NCI-H2171 treated with DMSO at 0.1 percent for 48 hours (cell line): Measurements from ENCODE around the gene RADX.

Experiments used
- DNase-seq: peaks from one replicate; lab custom pipeline; 2025; lab: John Stamatoyannopoulos, UW

Gene RADX

DNA sequence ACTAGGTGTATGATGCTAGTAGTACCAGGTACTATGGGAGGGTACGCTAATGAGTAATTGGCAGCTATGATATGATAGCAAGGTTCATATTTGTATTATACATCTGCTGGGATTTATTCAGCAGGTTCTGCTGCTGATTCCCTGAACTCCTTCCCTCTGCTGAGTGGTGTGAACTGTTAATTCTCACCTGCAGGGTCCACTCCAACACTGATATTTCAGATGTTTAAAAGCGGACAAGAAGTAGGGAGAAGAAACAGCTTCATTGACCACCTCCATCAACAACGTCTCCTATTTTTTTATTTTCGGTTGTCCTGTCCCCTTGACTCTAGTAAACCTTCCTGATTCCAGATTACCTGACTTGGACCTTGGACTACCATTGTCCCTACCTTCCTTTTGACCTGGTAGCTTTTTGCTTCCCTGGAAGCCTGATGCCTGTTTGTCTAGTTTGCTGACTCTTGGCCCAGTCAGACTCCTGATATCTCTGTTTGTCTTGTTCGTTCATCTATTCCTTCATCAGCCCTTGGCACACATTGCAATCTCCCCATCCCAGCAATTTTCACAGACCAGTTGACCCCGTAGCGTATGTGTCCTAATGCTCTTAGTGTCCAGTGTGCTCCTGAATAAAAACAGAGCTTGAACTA lies 80.8 kb downstream of the RADX start:
- no peak for DNase-seq

DNA sequence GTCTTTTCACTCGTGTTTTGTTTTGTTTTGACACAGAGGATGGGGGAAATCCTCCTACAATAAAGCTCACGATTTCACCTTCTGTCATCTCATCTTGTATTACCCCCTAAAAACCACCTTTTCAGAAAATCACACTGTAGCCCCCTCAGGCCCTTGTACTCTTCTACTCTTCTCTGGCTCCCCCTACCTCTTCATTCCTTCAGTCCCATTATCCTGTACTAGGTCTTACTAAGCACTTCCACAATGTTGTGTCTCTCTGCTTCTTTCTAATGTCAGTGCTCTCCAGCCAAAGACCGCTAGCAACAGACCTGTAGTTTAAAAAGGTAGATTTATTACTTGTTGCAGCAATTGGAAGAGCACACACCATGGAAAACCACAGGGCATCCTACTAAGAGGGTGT lies 84.7 kb downstream of the RADX start:
- no peak for DNase-seq

DNA sequence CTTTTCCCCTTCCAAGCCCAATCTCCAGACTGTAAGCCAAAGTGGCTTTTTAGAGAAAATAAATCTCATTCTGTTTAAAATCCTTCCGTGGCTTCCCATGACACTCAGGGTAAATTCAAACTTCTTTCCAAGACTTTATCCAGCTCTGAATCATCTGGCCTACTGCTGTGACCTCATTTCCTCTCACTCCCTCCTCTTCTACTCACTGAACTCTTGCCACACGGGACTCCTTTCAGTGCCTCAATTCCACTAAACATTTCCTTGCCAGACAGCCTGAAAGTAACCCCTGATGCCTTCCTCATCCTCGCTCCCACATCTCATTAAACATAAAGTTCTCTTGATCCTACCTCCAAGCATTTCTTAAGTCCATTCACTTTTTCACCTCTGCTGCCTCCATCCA lies 86.9 kb downstream of the RADX start:
- DNase-seq: no peak

DNA sequence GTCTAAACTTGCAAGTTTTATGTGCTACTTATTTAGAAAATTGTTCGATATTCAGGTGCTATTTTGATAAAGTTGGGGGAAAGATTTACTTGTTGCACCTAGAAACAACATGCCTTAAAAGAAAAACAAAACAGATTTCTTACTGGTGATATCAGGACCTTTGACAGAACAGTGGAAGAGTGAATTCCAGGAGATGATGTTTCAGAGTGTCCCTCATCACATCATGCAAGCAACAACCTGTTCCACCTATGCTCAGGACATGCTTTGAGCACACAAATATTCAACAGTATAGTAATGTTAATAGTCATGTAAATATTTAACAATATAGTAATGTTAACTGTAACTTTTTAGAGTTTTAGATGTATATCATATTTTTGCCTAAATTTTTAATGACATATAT lies 90.9 kb downstream of the RADX start:
- no peak for DNase-seq

DNA sequence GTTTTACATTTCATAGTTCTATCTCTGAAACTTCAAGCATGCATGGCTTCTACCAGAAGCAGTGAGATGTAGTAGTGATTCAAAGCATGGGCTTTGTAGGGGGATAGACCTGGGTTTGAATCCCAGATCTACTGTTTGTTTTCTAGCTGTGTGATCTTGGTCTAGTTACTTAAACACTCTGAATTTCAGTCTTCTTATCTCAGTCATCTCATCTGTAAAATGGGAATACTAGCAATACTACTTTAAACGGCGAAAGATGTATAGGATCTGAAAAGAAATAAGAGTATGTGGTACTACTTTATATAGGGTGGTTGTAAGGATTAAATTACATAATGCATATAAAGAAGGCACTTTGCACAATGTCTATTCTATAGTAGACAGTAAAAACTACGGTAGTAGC lies 94.7 kb downstream of the RADX start:
- DNase-seq: no peak

DNA sequence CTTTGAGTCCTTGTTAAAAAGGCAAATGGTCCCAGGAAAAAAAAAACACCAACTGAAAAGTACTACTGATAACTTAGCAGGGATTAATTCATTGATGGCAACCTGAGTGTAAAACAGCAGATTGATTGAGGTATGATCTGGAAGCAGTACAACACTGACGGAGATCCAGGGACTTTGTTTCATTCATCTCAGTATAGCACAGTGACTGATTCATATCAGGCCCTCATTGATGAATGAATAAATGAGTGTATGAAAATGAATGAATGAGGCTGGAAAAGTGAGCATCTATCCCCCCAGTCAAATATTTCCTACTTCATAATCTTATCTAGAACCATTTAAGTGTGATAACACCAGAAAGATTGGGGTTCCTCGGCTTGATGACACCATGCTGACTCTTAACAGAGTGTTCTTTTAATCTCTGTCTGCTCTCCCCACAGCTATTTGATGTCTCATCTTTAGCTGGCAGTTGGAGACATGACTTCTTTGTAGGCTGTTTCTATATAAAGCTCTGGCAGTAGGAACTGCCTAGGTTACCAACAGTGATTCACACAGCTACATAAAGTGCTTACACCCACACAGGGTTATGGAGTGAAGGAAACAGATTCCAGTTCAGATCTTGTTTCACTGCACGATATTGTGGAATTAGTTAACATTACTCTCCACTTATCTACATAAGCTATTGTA lies 96.1 kb downstream of the RADX start:
- no peak for DNase-seq

DNA sequence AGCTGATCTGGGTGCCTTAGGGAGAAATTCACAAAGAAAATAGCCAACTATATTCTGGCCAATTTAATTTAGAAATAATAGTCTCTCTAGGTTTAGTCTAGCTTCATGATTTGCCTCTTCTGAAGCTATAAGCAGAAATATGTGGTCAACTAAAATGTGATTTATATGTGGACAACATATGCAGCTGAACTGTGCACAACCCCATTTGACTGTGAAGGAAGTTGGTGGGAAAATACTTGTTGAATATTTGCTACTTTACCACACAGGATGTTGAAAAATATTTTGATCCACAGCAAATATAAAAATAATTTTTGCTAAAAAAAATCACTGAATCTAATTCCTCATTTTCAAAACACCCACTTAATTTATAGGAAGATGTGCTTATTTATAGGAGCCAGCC lies 99.0 kb downstream of the RADX start:
- DNase-seq: no peak

DNA sequence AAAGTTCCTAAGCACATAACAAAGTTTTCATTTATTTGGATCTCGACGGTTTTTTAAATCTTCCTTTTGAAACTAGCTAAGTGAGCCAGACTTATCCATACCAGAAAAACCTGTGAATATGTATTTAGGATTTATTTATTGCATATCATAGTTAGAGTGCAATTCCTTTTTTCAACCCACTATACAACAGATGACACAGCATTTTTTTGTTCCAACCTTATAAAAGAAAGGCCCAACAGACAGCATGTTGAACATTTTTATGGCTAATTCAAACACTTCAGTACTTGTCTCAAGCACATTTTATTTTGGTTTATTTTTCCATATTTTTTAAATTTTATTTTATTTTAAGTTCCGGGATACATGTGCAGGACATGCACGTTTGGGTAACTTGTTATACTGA lies 99.6 kb downstream of the RADX start:
- DNase-seq: no peak

DNA sequence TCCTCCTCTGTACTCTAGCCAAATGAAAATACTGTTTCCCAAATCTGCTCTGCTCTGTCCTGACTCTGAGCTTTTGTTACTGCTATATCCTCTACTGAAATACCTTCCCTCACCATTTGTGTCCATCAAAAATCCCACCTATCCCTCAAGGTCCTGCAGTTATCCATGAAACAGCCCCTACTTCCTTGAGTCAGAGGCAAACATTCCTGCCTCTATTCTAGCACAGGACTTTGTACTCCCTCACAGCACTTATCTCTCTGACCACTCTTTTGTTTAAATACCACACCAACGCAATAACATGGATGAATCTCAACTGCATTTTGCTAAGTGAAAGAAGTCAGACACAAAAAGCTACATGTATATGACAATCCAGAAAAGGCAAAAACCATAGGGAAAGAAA lies 104.2 kb downstream of the RADX start:
- DNase-seq: no peak

DNA sequence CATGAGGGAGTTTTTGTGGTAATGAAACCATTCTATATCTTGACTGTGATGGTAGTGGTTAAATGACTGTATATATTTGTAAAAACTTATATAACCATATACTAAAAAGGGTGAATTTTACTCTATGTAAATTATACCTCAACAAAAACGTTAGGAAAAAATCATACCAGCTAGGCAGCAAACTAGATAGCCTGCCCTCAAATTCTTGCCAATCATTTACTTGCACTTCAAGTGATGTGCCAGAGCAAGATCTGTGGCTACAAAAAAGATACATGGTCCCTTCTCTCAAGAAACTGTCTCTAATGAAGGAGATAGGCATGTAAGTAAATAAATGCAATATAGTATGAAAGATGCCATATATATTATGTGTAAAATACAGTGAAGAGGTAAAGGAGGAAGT lies 104.7 kb downstream of the RADX start:
- DNase-seq: no peak

DNA sequence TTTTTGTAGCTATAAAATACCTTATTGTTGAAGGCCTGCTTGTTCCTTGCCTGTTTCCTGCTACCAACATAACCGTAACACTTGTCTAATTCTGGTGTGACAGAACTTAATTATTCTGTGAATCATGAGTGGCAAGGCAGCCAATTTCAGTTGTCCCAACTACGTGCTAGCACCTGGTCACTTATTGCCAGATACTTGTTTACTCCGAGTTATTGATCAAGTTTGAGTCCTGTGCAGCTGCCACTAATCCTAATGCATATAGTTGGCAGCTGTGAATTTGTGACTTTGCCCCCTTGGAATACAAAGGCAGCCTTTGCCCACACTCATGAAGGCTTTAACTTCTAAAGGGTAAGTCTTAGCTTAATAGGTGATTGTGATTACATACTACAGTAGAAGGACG lies 106.9 kb downstream of the RADX start:
- DNase-seq: no peak

DNA sequence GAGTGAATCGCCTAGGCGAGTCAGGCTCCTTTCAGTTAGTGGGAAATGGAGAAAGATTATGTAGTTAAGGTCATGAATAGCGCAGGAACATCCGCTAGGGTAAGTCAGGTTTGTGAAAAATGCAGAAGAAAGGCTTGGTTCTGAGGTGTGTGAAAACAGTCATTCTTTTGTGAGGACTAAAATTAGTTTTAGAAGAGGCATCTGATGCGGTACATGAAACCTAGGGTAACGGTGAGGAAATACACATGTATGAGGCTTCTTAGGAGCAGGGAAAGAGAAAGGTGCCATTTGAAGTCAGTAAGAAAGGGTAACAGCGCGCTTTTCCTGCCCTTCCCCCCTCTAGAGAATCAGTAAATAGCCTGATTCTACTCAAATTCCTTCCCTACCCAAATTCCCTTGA lies 114.2 kb downstream of the RADX start:
- no peak for DNase-seq

DNA sequence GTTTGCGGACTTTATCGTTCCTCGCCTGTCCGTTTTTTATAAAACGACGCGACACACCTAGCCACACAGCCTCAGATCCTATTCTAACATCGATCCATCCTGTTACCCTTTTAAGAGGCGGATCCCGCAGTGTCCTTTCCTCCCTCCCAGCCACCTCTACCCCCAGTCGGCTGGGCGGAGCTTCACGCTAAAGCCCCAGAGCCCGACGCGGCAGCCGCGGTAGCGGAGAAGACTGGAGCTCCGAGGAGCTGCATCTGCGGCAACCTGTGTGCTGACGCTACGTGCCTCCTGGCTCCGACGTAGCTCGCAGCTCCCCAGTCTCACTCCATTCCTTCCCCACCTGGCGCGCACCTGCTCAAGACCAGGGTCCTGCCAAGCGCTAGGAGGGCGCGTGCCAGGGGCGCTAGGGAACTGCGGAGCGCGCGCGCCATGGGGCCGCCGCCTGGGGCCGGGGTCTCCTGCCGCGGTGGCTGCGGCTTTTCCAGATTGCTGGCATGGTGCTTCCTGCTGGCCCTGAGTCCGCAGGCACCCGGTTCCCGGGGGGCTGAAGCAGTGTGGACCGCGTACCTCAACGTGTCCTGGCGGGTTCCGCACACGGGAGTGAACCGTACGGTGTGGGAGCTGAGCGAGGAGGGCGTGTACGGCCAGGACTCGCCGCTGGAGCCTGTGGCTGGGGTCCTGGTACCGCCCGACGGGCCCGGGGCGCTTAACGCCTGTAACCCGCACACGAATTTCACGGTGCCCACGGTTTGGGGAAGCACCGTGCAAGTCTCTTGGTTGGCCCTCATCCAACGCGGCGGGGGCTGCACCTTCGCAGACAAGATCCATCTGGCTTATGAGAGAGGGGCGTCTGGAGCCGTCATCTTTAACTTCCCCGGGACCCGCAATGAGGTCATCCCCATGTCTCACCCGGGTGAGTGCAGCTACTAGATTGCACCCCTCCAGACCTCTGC lies 115.0 kb downstream of the RADX start, which contains the start of gene RNF128:
Gene RNF128, plus strand, starts transcription at position 217 of the 953 bp plus-strand sequence. Its CDS starts 213 bp downstream, at position 430.
- DNase-seq: no peak

DNA sequence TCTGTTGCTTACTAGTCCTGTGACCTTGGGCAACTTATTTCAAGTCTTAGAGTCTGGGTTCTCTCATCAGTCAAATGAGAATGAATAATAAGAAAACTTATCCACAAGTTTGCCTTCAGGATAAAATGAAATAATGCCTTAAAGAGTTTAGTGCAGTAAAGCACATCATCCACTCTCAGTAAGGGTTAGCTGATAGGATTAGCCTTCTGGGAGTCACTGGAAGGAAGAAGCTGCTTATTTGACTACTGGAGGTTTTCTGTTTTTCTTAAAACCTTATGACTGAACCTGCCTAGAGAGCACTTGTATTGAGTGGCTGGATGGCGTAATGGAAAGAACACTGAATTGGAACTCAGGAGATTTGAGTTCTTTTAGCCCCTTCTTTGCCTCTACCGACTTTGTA lies 116.6 kb downstream of the RADX start:
- no peak for DNase-seq
